Measurements from ENCODE around the gene FAM118B. TPM values are rescaled to one million over a fixed set of nuclear protein-coding genes. Genes with fewer than 3 reads are reported as not detected.
"Not testable (repeated sequence)": the region's sequence is repeated elsewhere in the genome, so short reads cannot be mapped to it uniquely, and the experiment has no call there.

FAM118B gene
- total and polyA plus RNA-seq, 8 donors: 2.5 to 9.0 (median 3.7) TPM

DNA sequence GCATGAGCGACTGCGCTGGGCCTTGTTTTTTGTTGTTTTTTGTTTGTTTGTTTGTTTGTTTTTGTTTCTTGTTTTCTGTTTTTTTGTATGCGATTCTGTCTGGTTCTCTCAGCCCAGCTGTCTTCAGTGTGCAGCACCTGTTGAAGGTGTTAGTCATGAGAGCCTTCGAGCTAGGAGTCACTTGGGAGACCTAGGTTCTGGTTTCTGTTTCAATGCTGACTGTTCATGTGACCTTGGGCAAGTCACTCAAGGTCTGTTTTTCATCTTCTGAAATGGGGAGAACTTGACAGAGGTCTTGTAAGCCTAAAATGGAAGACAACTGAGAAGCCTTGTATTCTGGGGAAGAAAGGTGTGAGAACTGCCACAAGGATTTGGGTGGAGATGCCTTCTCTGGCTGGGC lies 94.1 kb downstream of the FAM118B start:
- Histone ChIP-seq H3K27me3 (no peaks in the 10 kb centered on the region), H3K4me1 (peaks cover 8 to 23% (median 13%) of the 10 kb centered on the region in 3 donors), H3K36me3 (no peaks in the 10 kb centered on the region), H3K4me3 (no peak overlapping the region), H3K27ac (no peak overlapping the region), H3K9me3 (no peaks in the 10 kb centered on the region)
- FAIRE-seq: no peak
- no peak for ATAC-seq
- TF ChIP-seq, protein P1, sequence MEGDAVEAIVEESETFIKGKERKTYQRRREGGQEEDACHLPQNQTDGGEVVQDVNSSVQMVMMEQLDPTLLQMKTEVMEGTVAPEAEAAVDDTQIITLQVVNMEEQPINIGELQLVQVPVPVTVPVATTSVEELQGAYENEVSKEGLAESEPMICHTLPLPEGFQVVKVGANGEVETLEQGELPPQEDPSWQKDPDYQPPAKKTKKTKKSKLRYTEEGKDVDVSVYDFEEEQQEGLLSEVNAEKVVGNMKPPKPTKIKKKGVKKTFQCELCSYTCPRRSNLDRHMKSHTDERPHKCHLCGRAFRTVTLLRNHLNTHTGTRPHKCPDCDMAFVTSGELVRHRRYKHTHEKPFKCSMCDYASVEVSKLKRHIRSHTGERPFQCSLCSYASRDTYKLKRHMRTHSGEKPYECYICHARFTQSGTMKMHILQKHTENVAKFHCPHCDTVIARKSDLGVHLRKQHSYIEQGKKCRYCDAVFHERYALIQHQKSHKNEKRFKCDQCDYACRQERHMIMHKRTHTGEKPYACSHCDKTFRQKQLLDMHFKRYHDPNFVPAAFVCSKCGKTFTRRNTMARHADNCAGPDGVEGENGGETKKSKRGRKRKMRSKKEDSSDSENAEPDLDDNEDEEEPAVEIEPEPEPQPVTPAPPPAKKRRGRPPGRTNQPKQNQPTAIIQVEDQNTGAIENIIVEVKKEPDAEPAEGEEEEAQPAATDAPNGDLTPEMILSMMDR (IDR thresholded peaks at IDR 0.05): no peak
- intact Hi-C loops (cut with DNase I): loop anchor here in 1 of 3 donors (5.0 kb wide), 1 partner anchor 177 kb away; no protein-coding TSS in a partner anchor
- WGBS, 2 donors: 85% methylated on average over 4 of the region's 4 CpGs
- DNase-seq: peak in 1 of 6 donors; percentile 10

DNA sequence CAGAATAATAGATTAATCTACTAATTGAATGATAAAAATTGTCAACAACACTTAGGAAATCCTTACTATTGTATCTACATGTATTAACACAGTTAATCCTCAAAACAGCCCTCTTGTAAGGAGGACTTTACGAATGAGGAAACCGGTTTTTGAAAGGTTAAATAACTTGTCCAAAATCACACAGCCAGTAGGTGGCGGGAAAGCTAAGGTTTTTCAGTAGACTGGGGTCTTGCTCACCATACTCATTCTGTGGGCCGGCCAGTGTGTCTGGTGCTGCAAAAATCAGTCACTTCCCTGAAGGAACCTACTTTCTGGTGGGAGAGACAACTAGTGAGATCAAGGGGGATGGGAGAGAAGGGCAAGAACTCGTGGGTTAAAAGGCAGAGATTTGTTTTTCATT lies 96.1 kb downstream of the FAM118B start:
- H3K9me3 ChIP-seq: no peaks in the 10 kb centered on the region
- intact Hi-C loops (cut with DNase I): loop anchor here in 1 of 3 donors (5.0 kb wide), 1 partner anchor 175 kb away; no protein-coding TSS in a partner anchor
- 16 to 22% methylated on average over 5 of the region's 5 CpGs for WGBS, 2 donors
- DNase-seq (peak in 2 of 6 donors; percentile 37 to 51), ATAC-seq (no peak), FAIRE-seq (no peak)
- peaks cover 8 to 24% (median 13%) of the 10 kb centered on the region in 3 donors for H3K4me1 ChIP-seq
- TF ChIP-seq, protein P1 (IDR thresholded peaks at IDR 0.05): peak in 1 of 4 donors; percentile 19
- no peaks in the 10 kb centered on the region for H3K36me3 ChIP-seq
- H3K27ac ChIP-seq: peak overlapping the region in 2 of 4 donors; percentile 30 to 61
- no peak overlapping the region for H3K4me3 ChIP-seq
- no peaks in the 10 kb centered on the region for H3K27me3 ChIP-seq

DNA sequence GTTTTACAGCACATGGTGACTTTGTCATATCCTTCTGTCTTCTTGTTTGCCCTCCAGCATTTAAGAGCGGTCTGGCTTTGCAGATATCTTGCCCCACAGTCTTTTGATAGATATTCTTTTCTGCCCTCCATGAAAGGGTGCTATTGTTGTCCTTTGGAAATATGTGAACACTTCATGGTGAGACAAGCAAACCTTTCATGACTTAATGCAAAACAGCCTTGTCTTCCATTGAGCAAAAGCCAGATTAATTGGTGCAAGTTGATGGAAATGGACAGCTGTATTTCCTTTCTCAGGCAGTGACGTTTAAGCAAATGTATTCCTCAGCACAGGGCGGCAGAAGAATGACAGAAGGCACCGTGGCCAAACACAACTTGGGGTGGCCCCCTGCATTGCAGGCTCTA lies 96.7 kb downstream of the FAM118B start:
- no peaks in the 10 kb centered on the region for H3K9me3 ChIP-seq

DNA sequence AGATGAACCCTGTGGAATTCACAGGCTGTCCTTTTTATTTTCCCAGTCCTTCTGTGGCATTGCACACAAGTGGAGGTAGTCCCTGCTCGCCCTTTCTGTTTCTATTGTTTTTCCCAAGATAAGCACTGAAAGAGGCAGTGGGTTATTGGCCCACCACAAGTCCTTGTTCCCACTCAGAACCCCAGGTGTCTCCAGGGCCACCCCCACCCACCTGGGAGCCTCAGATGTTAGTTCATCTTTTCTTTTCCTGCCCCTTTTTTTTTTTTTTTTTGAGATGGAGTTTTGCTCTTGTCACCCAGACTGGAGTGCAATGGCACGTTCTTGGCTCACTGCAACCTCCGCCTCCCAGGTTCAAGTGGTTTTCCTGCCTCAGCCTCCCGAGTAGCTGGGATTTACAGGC lies 97.2 kb downstream of the FAM118B start:
- 85 to 89% methylated on average over 4 of the region's 4 CpGs for WGBS, 2 donors
- peak in 1 of 6 donors; percentile 12 for DNase-seq

More for the DNA sequence above, 96.7 kb downstream of the FAM118B start:
- no peak overlapping the region for H3K4me3 ChIP-seq
- H3K27me3 ChIP-seq: no peaks in the 10 kb centered on the region
- TF ChIP-seq, protein P1 (IDR thresholded peaks at IDR 0.05): no peak
- no peak for FAIRE-seq
- intact Hi-C loops (cut with DNase I): loop anchor here in 1 of 3 donors (5.0 kb wide), 1 partner anchor 174 kb away; no protein-coding TSS in a partner anchor
- WGBS, 2 donors: 45 to 63% methylated on average over 4 of the region's 4 CpGs
- no peak for ATAC-seq
- no peaks in the 10 kb centered on the region for H3K36me3 ChIP-seq
- H3K27ac ChIP-seq: peak overlapping the region in 2 of 4 donors; percentile 30 to 61
- peaks cover 8 to 24% (median 13%) of the 10 kb centered on the region in 3 donors for H3K4me1 ChIP-seq
- DNase-seq: peak in 1 of 6 donors; percentile 13

DNA sequence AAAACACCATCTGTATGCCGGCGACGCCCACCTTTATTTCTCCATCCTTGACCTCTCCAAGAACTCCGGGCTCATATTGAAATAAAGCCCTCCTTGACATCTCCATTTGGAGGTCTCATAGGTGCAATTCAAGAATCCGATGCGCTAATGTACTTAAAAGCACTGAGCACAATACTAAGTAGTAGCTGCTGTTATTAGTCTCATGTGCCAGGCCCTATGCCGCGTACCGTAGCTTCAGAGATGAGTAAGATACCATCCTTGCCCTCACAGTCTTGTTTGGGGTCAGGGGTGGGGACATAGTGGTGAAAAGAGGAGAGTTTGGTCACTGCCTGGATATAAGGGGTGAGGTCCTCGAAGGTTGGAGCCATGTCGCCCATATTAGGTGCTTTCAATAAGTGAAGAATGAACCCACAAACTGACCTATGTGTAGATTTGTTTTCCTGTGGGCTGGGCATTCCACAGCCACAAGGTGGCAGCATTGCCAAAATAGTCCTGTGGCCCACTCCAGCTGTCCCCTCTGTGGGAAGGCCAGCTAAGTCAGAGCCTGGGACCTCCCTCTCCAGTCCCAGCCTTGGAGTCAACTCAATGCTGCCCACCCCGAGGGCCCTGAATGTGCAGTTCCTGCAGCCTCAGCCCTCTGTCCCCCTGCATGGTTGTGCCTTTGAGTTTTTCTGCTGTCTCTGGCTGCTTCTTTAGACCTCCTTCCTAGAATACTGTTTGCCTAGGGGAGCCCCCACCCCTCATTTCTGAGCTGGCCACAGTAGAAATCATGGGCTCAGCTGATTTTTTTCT lies 98.8 kb downstream of the FAM118B start:
- peak; percentile 42 to 84 (median 68) for DNase-seq
- intact Hi-C loops (cut with DNase I): loop anchor here in 1 of 3 donors (10.0 kb wide), 1 partner anchor 174 kb away; no protein-coding TSS in a partner anchor
- FAIRE-seq: no peak

More for the DNA sequence above, 97.2 kb downstream of the FAM118B start:
- intact Hi-C loops (cut with DNase I): loop anchor here in 1 of 3 donors (5.0 kb wide), 1 partner anchor 174 kb away; no protein-coding TSS in a partner anchor
- H3K4me3 ChIP-seq, H3K9me3 ChIP-seq, FAIRE-seq, H3K36me3 ChIP-seq, ATAC-seq, H3K27me3 ChIP-seq: not testable (repeated sequence)
- Histone ChIP-seq H3K27ac (peak overlapping the region in 1 of 4 donors; percentile 61), H3K4me1 (peaks cover 8 to 20% (median 13%) of the 10 kb centered on the region in 3 donors)

More for the DNA sequence above, 98.8 kb downstream of the FAM118B start:
- no peaks in the 10 kb centered on the region for H3K36me3 ChIP-seq
- H3K9me3 ChIP-seq: no peaks in the 10 kb centered on the region
- no peak overlapping the region for H3K27ac ChIP-seq
- TF ChIP-seq, protein P1 (IDR thresholded peaks at IDR 0.05): peak; percentile 72 to 86 (median 80)
- peak; percentile 66 to 92 (median 88) for ATAC-seq
- no peaks in the 10 kb centered on the region for H3K27me3 ChIP-seq
- peaks cover 7 to 12% (median 8%) of the 10 kb centered on the region in 3 donors for H3K4me1 ChIP-seq
- WGBS, 2 donors: 52 to 68% methylated on average over 12 of the region's 12 CpGs
- no peak overlapping the region for H3K4me3 ChIP-seq
